Hematopoietic multipotent progenitor cell treated with erythropoietin and hydrocortisone succinate and interleukin-3 and kit ligand, for 4 days (in vitro differentiated cells): ENCODE data around the gene IGF2.

Experiments used
- DNase-seq: peaks from one replicate; pipeline ENCODE4 v3.0.0-alpha.2; 2015

IGF2 gene

GRCh38 chr11:2122222-2122906 is 16.8 kb downstream of the IGF2 start:
- no peak for DNase-seq

- DNase-seq = no peak
Measured at GRCh38 chr11:2121227-2122130, 17.7 kb downstream of the IGF2 start.

GRCh38 chr11:2120359-2121100 is 18.7 kb downstream of the IGF2 start:
- no peak for DNase-seq

GRCh38 chr11:2118677-2119076 is 20.5 kb downstream of the IGF2 start:
- no peak for DNase-seq

GRCh38 chr11:2116680-2117079 is 22.5 kb downstream of the IGF2 start:
- no peak for DNase-seq

- DNase-seq = no peak
Measured at GRCh38 chr11:2115308-2115707, 23.9 kb downstream of the IGF2 start.

GRCh38 chr11:2114430-2115241 is 24.6 kb downstream of the IGF2 start:
- no peak for DNase-seq

GRCh38 chr11:2113776-2114175 is 25.4 kb downstream of the IGF2 start:
- no peak for DNase-seq

GRCh38 chr11:2110521-2110920 is 28.7 kb downstream of the IGF2 start:
- no peak for DNase-seq

- DNase-seq = no peak
Measured at GRCh38 chr11:2109541-2110019, 29.6 kb downstream of the IGF2 start.

- DNase-seq = no peak
Measured at GRCh38 chr11:2108675-2109491, 30.3 kb downstream of the IGF2 start.

GRCh38 chr11:2107941-2108630 is 31.1 kb downstream of the IGF2 start:
- no peak for DNase-seq

GRCh38 chr11:2107521-2107920 is 31.7 kb downstream of the IGF2 start:
- no peak for DNase-seq

- no peak for DNase-seq
Measured at GRCh38 chr11:2106583-2107209, 32.5 kb downstream of the IGF2 start.

GRCh38 chr11:2105511-2105910 is 33.7 kb downstream of the IGF2 start:
- DNase-seq = no peak

GRCh38 chr11:2104524-2105440 is 34.4 kb downstream of the IGF2 start:
- DNase-seq = no peak

- DNase-seq = no peak
Measured at GRCh38 chr11:2103668-2104523, 35.3 kb downstream of the IGF2 start.

GRCh38 chr11:2102883-2103213 is 36.3 kb downstream of the IGF2 start:
- no peak for DNase-seq
